Stomach (tissue), 9 donors: Measurements from ENCODE around the gene ZNF221. TPM values are rescaled to one million over a fixed set of nuclear protein-coding genes. Genes with fewer than 3 reads are reported as not detected.
"Not testable (repeated sequence)": the region's sequence is repeated elsewhere in the genome, so short reads cannot be mapped to it uniquely, and the experiment has no call there.

Source experiments
- DNase-seq, 2 donors: peaks; one replicate each; pipeline versions ENCODE4 v3.0.0 to v3.0.0-alpha.2; 2013 to 2019
- H3K27ac ChIP-seq, 5 donors: fragments of 200-600 bp in 4 of 5; sonication (generic) in 4 of 5; one replicate each; pipeline ENCODE4 v1.5.1; 2013 to 2019; ENCODE audit warnings: mild to moderate bottlenecking in 1 of 5, moderate library complexity in 1 of 5
- H3K27me3 ChIP-seq, 3 donors: fragments of 200-600 bp; sonication (generic); one replicate each; pipeline ENCODE4 v1.5.1; 2017 to 2019; ENCODE audit warnings: mixed run types in 1 of 3
- H3K36me3 ChIP-seq, 4 donors: fragments of 200-600 bp; sonication (generic); 1 replicate in 3 of 4; 2 replicates in 1 of 4; pipeline ENCODE4 v1.5.1; 2016 to 2019
- H3K4me1 ChIP-seq, 4 donors: fragments of 200-600 bp; sonication (generic); one replicate each; pipeline ENCODE4 v1.5.1; 2016 to 2019
- H3K4me3 ChIP-seq, 4 donors: fragments of 200-600 bp; sonication (generic) in 3 of 4; one replicate each; pipeline ENCODE4 v1.5.1; 2016 to 2019; ENCODE audit warnings: mild to moderate bottlenecking in 1 of 4
- H3K9me3 ChIP-seq, 4 donors: fragments of 200-600 bp; sonication (generic); one replicate each; pipeline ENCODE4 v1.5.1; 2016 to 2019
- EP300 ChIP-seq: sonication (generic); formaldehyde crosslinking; IDR thresholded peaks from one replicate; pipeline ENCODE4 v1.6.1; 2017; ENCODE audit warnings: antibody characterized with exemption
- POLR2A ChIP-seq, 4 donors: fragments of 450-650 bp; IDR thresholded peaks; one replicate each; pipeline ENCODE4 v1.6.1; 2016; ENCODE audit warnings: antibody characterized with exemption in 4 of 4, control low read depth in 2 of 4, mild to moderate bottlenecking in 1 of 4, moderate library complexity in 1 of 4
- POLR2AphosphoS5 ChIP-seq, 3 donors: sonication (generic); formaldehyde crosslinking; IDR thresholded peaks; one replicate each; pipeline ENCODE4 v1.6.1; 2016; ENCODE audit warnings: antibody characterized with exemption in 3 of 3
- WGBS, 5 donors: extraction: QIAGEN DNeasy Blood & Tissue Kit in 3 of 5; methylation state at CpG; one replicate each; pipeline versions ENCODE4 v1.1.5 to v1.1.7; 2013 to 2018; 5-methylcytosine and 5-hydroxymethylcytosine counted together
- intact Hi-C: fragments of 100-400 bp; cut with DNase I; formaldehyde crosslinking; loops from one replicate; pipeline ENCODE4 v1.15.1; 2023; ENCODE audit warnings: low total_unique reads
- polyA plus RNA-seq, 3 donors: library from polyadenylated mRNA; stranded (reverse); fragments of 200-250 nt; gene quantifications; one replicate each; pipeline ENCODE4 v1.2.3, GENCODE V29; 2013
- total RNA-seq, 5 donors: library from RNA; depleted of rRNA; stranded (reverse); fragments of >200 nt; gene quantifications; one replicate each; pipeline versions ENCODE4 v1.1.0 to v1.2.3, GENCODE V29; 2014 to 2016
- TF ChIP-seq, protein P1 (sequence below), 7 experiments: fragments of 450-650 bp in 4 of 7; fragments of 200-600 bp in 3 of 7; sonication (generic) in 3 of 7; IDR thresholded peaks; one replicate each; pipeline ENCODE4 v1.5.1; 2016 to 2019; ENCODE audit warnings: antibody characterized with exemption in 7 of 7, control low read depth in 2 of 7, mild to moderate bottlenecking in 1 of 7
- donor health status: healthy with polysubstance abuse.
- donor health status: Bipolar disorder and iron deficiency.
- donor health status: healthy.

The ZNF221 gene
- total and polyA plus RNA-seq, 8 donors, result 0.31 to 12.1 (median 1.4) TPM; not detected in 1

DNA sequence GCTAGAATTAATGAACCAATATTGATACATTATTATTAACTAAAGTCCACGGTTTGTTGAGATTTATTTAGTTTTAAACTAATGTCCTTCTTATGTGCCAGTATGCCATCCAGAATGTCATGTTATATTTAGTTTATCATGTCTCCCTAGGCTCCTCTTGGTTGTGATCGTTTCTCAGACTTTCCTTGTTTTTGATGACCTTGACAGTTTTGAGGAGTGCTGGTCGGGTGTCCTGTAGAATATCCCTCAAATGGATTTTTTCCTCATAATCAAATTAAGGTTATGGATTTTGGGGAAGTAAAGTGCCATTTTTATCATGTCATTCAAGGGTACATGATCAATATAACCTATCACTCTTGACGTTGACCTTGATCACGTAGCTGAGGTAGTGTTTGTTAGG is 9.8 kb upstream of the ZNF221 start:
- H3K9me3 ChIP-seq, result peaks cover 0 to 28% (median 16%) of the 10 kb centered on the region in 4 donors
- no peak overlapping the region for H3K4me3 ChIP-seq
- no peaks in the 10 kb centered on the region for H3K27me3 ChIP-seq
- TF ChIP-seq POLR2A (IDR thresholded peaks at IDR 0.05), result no peak
- TF ChIP-seq EP300, result no peak
- TF ChIP-seq POLR2AphosphoS5 (IDR thresholded peaks at IDR 0.05), result no peak
- TF ChIP-seq, protein P1, sequence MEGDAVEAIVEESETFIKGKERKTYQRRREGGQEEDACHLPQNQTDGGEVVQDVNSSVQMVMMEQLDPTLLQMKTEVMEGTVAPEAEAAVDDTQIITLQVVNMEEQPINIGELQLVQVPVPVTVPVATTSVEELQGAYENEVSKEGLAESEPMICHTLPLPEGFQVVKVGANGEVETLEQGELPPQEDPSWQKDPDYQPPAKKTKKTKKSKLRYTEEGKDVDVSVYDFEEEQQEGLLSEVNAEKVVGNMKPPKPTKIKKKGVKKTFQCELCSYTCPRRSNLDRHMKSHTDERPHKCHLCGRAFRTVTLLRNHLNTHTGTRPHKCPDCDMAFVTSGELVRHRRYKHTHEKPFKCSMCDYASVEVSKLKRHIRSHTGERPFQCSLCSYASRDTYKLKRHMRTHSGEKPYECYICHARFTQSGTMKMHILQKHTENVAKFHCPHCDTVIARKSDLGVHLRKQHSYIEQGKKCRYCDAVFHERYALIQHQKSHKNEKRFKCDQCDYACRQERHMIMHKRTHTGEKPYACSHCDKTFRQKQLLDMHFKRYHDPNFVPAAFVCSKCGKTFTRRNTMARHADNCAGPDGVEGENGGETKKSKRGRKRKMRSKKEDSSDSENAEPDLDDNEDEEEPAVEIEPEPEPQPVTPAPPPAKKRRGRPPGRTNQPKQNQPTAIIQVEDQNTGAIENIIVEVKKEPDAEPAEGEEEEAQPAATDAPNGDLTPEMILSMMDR (IDR thresholded peaks at IDR 0.05), result no peak
- no peaks in the 10 kb centered on the region for H3K4me1 ChIP-seq
- 49 to 78% (median 64%) methylated on average over 5 of the region's 5 CpGs for WGBS, 5 donors
- H3K36me3 ChIP-seq, result no peaks in the 10 kb centered on the region
- no peak for DNase-seq
- H3K27ac ChIP-seq, result no peak overlapping the region
- intact Hi-C loops, result no loop called here

- H3K9me3 ChIP-seq, result peaks cover 4 to 48% (median 35%) of the 10 kb centered on the region in 4 donors
- WGBS, 5 donors, result 0% methylated on average over 1 of the region's 1 CpG
- intact Hi-C loops, H3K4me1 ChIP-seq, H3K27ac ChIP-seq, H3K4me3 ChIP-seq, H3K27me3 ChIP-seq, DNase-seq, H3K36me3 ChIP-seq: not testable (repeated sequence)
Measured at GRCh38 chr19:43947412-43947811, 3.6 kb upstream of the ZNF221 start.

GRCh38 chr19:43949803-43950202 is 1.2 kb upstream of the ZNF221 start:
- H3K27ac ChIP-seq, H3K27me3 ChIP-seq, H3K4me1 ChIP-seq, DNase-seq, H3K4me3 ChIP-seq, intact Hi-C loops, H3K36me3 ChIP-seq: not testable (repeated sequence)
- peaks cover 11 to 66% (median 44%) of the 10 kb centered on the region in 4 donors for H3K9me3 ChIP-seq
- 77 to 94% (median 83%) methylated on average over 2 of the region's 2 CpGs for WGBS, 5 donors

DNA sequence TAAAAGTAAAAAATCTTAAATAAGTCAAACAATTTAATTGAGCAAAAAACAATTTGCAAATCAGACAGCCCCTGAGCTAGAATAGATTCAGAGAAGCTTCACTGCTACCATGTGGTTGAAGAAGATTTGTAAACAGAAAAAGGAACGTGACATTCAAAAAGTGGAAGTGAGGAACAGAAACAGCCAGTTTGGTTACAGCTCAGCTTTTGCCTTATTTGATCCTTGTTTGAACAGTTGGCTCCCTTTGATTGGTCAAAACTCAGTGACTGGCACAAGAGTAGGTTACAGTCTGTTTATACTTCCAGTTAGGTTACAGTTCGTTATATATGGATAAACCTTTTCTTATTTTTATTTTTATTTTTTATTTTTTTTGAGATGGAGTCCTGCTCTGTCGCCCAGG is 5.8 kb downstream of the ZNF221 start:
- H3K4me1 ChIP-seq, result peaks cover 0 to 7% (median 0%) of the 10 kb centered on the region in 4 donors
- H3K27ac ChIP-seq, result no peak overlapping the region
- TF ChIP-seq POLR2AphosphoS5 (IDR thresholded peaks at IDR 0.05) (no peak), POLR2A (IDR thresholded peaks at IDR 0.05) (no peak), EP300 (no peak)
- TF ChIP-seq, protein P1 (IDR thresholded peaks at IDR 0.05), result no peak
- WGBS, 5 donors, result 86 to 98% (median 93%) methylated on average over 3 of the region's 3 CpGs
- DNase-seq, result no peak
- H3K36me3 ChIP-seq, result peaks cover 0 to 60% (median 26%) of the 10 kb centered on the region in 4 donors
- no peak overlapping the region for H3K4me3 ChIP-seq
- H3K9me3 ChIP-seq, result peaks cover 29 to 98% (median 77%) of the 10 kb centered on the region in 4 donors
- intact Hi-C loops, result no loop called here
- H3K27me3 ChIP-seq, result no peaks in the 10 kb centered on the region

GRCh38 chr19:43957891-43958290 is 6.9 kb downstream of the ZNF221 start:
- intact Hi-C loops, result no loop called here
- no peaks in the 10 kb centered on the region for H3K4me1 ChIP-seq
- no peaks in the 10 kb centered on the region for H3K27me3 ChIP-seq
- DNase-seq, result no peak
- no peak for TF ChIP-seq EP300
- TF ChIP-seq, protein P1 (IDR thresholded peaks at IDR 0.05), result no peak
- no peak for TF ChIP-seq POLR2AphosphoS5 (IDR thresholded peaks at IDR 0.05)
- 89 to 94% (median 90%) methylated on average over 3 of the region's 3 CpGs for WGBS, 5 donors
- H3K4me3 ChIP-seq, result no peak overlapping the region
- peaks cover 1 to 70% (median 31%) of the 10 kb centered on the region in 4 donors for H3K36me3 ChIP-seq
- peaks cover 29 to 99% (median 87%) of the 10 kb centered on the region in 4 donors for H3K9me3 ChIP-seq
- H3K27ac ChIP-seq, result no peak overlapping the region
